GM23338 (cell line): ENCODE data around the gene MYH13.
A peak's percentile ranks its signal among the peaks of the same experiment; 100 is the strongest.

Experiments
- CREB1 ChIP-seq: fragments of 250-450 bp; sonication (Bioruptor Pico); IDR thresholded peaks from 2 replicates; pipeline ENCODE4 v1.5.0; 2020; ENCODE audit warnings: low read depth, mild to moderate bottlenecking, moderate library complexity
- ETS1 ChIP-seq: IDR thresholded peaks from 2 replicates; pipeline ENCODE4 v1.6.1; 2016; ENCODE audit warnings: antibody characterized with exemption
- EZH2 ChIP-seq: fragments of 200-600 bp; sonication (generic); IDR thresholded peaks from one replicate; pipeline ENCODE4 v1.8.0; 2017; ENCODE audit warnings: antibody characterized with exemption, mild to moderate bottlenecking, low read depth; ENCODE audit not compliant: unreplicated experiment
- EZH2phosphoT487 ChIP-seq: fragments of 200-600 bp; sonication (generic); IDR thresholded peaks from one replicate; pipeline ENCODE4 v1.8.1; 2018; ENCODE audit warnings: antibody characterized with exemption; ENCODE audit not compliant: unreplicated experiment
- JUNB ChIP-seq: IDR thresholded peaks from one replicate; pipeline ENCODE4 v1.6.1; 2016; ENCODE audit warnings: antibody characterized with exemption; ENCODE audit not compliant: unreplicated experiment
- POLR2AphosphoS5 ChIP-seq: IDR thresholded peaks from 2 replicates; pipeline ENCODE4 v1.6.1; 2016; ENCODE audit warnings: antibody characterized with exemption, low read depth
- STAT1 ChIP-seq: IDR thresholded peaks from one replicate; pipeline ENCODE4 v1.6.1; 2016; ENCODE audit warnings: antibody characterized with exemption; ENCODE audit not compliant: unreplicated experiment
- TF ChIP-seq, protein P1 (sequence below), 2 experiments: fragments of 200-600 bp in 1 of 2; sonication (generic) in 1 of 2; conservative IDR thresholded peaks; 2 replicates each; pipeline versions ENCODE4 v1.5.1 to v1.6.1; 2016 to 2017; ENCODE audit warnings: antibody characterized with exemption in 2 of 2, low read depth in 2 of 2, mild to moderate bottlenecking in 2 of 2, moderate library complexity in 1 of 2
- TF ChIP-seq, protein P2 (sequence below): IDR thresholded peaks from one replicate; pipeline ENCODE4 v1.6.1; 2018; ENCODE audit warnings: antibody characterized with exemption; ENCODE audit not compliant: unreplicated experiment

DNA sequence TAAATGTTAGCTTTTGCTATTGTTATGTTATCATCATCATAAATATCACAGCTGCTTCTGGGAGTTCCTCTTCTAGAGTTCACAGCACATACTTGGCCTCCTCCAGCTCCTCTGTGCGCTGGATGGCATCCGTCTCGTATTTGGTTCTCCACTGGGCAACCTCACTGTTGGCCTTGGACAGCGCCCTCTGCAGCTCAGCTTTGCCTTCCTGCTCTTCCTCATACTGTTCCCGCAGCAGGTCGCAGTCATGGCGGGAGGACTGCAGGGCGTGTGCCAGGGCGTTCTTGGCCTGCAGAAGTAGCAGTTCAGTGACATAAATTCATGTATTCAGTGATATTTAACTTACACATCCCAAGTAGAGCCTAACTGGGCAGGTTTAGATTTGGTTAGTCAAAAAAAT, 25.5 kb upstream of the MYH13 start:
- TF ChIP-seq, protein P1, sequence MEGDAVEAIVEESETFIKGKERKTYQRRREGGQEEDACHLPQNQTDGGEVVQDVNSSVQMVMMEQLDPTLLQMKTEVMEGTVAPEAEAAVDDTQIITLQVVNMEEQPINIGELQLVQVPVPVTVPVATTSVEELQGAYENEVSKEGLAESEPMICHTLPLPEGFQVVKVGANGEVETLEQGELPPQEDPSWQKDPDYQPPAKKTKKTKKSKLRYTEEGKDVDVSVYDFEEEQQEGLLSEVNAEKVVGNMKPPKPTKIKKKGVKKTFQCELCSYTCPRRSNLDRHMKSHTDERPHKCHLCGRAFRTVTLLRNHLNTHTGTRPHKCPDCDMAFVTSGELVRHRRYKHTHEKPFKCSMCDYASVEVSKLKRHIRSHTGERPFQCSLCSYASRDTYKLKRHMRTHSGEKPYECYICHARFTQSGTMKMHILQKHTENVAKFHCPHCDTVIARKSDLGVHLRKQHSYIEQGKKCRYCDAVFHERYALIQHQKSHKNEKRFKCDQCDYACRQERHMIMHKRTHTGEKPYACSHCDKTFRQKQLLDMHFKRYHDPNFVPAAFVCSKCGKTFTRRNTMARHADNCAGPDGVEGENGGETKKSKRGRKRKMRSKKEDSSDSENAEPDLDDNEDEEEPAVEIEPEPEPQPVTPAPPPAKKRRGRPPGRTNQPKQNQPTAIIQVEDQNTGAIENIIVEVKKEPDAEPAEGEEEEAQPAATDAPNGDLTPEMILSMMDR (conservative IDR thresholded peaks at IDR 0.05; ENCODE audit: low read depth in 2 of 2): peak; percentile 67 to 85
- TF ChIP-seq EZH2 (no peak), POLR2AphosphoS5 (no peak), JUNB (no peak), STAT1 (no peak), CREB1 (CRISPR knock-in tag) (no peak), EZH2phosphoT487 (no peak), ETS1 (no peak)
- TF ChIP-seq, protein P2, sequence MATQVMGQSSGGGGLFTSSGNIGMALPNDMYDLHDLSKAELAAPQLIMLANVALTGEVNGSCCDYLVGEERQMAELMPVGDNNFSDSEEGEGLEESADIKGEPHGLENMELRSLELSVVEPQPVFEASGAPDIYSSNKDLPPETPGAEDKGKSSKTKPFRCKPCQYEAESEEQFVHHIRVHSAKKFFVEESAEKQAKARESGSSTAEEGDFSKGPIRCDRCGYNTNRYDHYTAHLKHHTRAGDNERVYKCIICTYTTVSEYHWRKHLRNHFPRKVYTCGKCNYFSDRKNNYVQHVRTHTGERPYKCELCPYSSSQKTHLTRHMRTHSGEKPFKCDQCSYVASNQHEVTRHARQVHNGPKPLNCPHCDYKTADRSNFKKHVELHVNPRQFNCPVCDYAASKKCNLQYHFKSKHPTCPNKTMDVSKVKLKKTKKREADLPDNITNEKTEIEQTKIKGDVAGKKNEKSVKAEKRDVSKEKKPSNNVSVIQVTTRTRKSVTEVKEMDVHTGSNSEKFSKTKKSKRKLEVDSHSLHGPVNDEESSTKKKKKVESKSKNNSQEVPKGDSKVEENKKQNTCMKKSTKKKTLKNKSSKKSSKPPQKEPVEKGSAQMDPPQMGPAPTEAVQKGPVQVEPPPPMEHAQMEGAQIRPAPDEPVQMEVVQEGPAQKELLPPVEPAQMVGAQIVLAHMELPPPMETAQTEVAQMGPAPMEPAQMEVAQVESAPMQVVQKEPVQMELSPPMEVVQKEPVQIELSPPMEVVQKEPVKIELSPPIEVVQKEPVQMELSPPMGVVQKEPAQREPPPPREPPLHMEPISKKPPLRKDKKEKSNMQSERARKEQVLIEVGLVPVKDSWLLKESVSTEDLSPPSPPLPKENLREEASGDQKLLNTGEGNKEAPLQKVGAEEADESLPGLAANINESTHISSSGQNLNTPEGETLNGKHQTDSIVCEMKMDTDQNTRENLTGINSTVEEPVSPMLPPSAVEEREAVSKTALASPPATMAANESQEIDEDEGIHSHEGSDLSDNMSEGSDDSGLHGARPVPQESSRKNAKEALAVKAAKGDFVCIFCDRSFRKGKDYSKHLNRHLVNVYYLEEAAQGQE: no peak
